ENCODE data around the gene SCT.

Gene SCT

GRCh38 chr11:592918-593317, 34.1 kb downstream of the SCT start:
- no peaks in the 10 kb centered on the region for H3K9me3 ChIP-seq (ENCODE audit: low read depth, low read length)
- H3K27ac ChIP-seq, result no peak overlapping the region
- TF ChIP-seq POLR2AphosphoS5 (IDR thresholded peaks at IDR 0.05; ENCODE audit: borderline replicate concordance, low read depth, low read length) (no peak), EZH2 (IDR thresholded peaks at IDR 0.05) (no peak), FOXP2 (optimal IDR thresholded peaks at IDR 0.05; ENCODE audit: control extremely low read depth, extremely low read length, insufficient read depth) (no peak)
- peaks cover 81% of the 10 kb centered on the region for H3K36me3 ChIP-seq (ENCODE audit: insufficient read depth, low read length)
- no peak for DNase-seq (ENCODE audit: low read depth, low spot score)
- no peak overlapping the region for H3K4me3 ChIP-seq
- H3K9ac ChIP-seq (ENCODE audit: insufficient read length), result no peak overlapping the region

GRCh38 chr11:592501-592900, 34.5 kb downstream of the SCT start:
- H3K9ac ChIP-seq (ENCODE audit: insufficient read length), result no peak overlapping the region

GRCh38 chr11:590997-591396, 36.0 kb downstream of the SCT start:
- Histone ChIP-seq H3K27ac (no peak overlapping the region), H3K9me3 (ENCODE audit: low read depth, low read length) (no peaks in the 10 kb centered on the region), H3K9ac (ENCODE audit: insufficient read length) (no peak overlapping the region), H3K36me3 (ENCODE audit: insufficient read depth, low read length) (peaks cover 84% of the 10 kb centered on the region), H3K4me3 (no peak overlapping the region)
- no peak for DNase-seq (ENCODE audit: low read depth, low spot score)
- TF ChIP-seq EZH2 (IDR thresholded peaks at IDR 0.05), result no peak
- TF ChIP-seq FOXP2 (optimal IDR thresholded peaks at IDR 0.05; ENCODE audit: control extremely low read depth, extremely low read length, insufficient read depth), result no peak
- TF ChIP-seq POLR2AphosphoS5 (IDR thresholded peaks at IDR 0.05; ENCODE audit: borderline replicate concordance, low read depth, low read length), result no peak

More at GRCh38 chr11:592501-592900, 34.5 kb downstream of the SCT start:
- no peak overlapping the region for H3K4me3 ChIP-seq
- TF ChIP-seq EZH2 (IDR thresholded peaks at IDR 0.05) (no peak), FOXP2 (optimal IDR thresholded peaks at IDR 0.05; ENCODE audit: control extremely low read depth, extremely low read length, insufficient read depth) (no peak), POLR2AphosphoS5 (IDR thresholded peaks at IDR 0.05; ENCODE audit: borderline replicate concordance, low read depth, low read length) (no peak)
- peaks cover 84% of the 10 kb centered on the region for H3K36me3 ChIP-seq (ENCODE audit: insufficient read depth, low read length)
- no peaks in the 10 kb centered on the region for H3K9me3 ChIP-seq (ENCODE audit: low read depth, low read length)
- DNase-seq (ENCODE audit: low read depth, low spot score), result no peak
- no peak overlapping the region for H3K27ac ChIP-seq

DNA sequence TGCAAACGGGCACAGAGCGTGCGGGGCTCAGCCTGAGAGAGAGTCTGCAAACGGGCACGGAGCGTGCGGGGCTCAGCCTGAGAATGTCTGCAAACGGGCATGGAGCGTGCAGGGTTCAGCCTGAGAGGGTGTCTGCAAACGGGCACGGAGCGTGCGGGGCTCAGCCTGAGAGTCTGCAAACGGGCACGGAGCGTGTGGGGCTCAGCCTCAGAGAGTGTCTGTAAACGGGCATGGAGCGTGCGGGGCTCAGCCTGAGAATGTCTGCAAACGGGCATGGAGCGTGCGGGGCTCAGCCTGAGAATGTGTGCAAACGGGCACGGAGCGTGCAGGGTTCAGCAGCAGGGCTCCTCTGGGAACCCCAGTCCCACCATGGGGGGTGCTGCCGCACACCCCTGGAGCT, 37.2 kb downstream of the SCT start:
- H3K4me3 ChIP-seq, result no peak overlapping the region
- H3K9me3 ChIP-seq (ENCODE audit: low read depth, low read length), result no peaks in the 10 kb centered on the region
- H3K9ac ChIP-seq (ENCODE audit: insufficient read length), result no peak overlapping the region
- TF ChIP-seq FOXP2 (optimal IDR thresholded peaks at IDR 0.05; ENCODE audit: control extremely low read depth, extremely low read length, insufficient read depth) (no peak), POLR2AphosphoS5 (IDR thresholded peaks at IDR 0.05; ENCODE audit: borderline replicate concordance, low read depth, low read length) (no peak), EZH2 (IDR thresholded peaks at IDR 0.05) (no peak)
- peaks cover 78% of the 10 kb centered on the region for H3K36me3 ChIP-seq (ENCODE audit: insufficient read depth, low read length)
- no peak for DNase-seq (ENCODE audit: low read depth, low spot score)
- no peak overlapping the region for H3K27ac ChIP-seq

DNA sequence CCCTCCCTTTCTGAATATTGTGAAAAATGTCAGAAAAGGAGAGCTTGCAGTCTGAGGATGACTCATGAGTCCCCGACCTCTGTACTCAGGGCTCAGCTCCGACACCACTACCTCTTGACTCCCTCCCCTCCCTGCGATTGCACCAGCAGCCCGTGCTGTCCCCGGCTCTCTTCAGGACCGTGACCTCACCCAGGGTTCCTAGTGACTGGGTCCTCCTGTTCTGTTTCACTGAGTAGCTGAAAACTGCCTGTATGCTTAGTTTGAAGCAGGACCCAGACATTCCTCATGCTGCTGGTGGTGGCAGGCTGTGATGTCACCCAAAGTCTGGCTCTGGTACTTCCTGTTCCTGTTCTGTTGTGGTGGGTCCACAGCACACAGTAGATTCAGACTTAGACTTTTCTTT, 39.0 kb downstream of the SCT start:
- H3K4me3 ChIP-seq, result no peak overlapping the region
- H3K9me3 ChIP-seq (ENCODE audit: low read depth, low read length), result no peaks in the 10 kb centered on the region
- H3K27ac ChIP-seq, result no peak overlapping the region
- DNase-seq (ENCODE audit: low read depth, low spot score), result no peak
- TF ChIP-seq EZH2 (IDR thresholded peaks at IDR 0.05) (no peak), FOXP2 (optimal IDR thresholded peaks at IDR 0.05; ENCODE audit: control extremely low read depth, extremely low read length, insufficient read depth) (no peak), POLR2AphosphoS5 (IDR thresholded peaks at IDR 0.05; ENCODE audit: borderline replicate concordance, low read depth, low read length) (no peak)
- H3K36me3 ChIP-seq (ENCODE audit: insufficient read depth, low read length), result peaks cover 72% of the 10 kb centered on the region
- no peak overlapping the region for H3K9ac ChIP-seq (ENCODE audit: insufficient read length)

DNA sequence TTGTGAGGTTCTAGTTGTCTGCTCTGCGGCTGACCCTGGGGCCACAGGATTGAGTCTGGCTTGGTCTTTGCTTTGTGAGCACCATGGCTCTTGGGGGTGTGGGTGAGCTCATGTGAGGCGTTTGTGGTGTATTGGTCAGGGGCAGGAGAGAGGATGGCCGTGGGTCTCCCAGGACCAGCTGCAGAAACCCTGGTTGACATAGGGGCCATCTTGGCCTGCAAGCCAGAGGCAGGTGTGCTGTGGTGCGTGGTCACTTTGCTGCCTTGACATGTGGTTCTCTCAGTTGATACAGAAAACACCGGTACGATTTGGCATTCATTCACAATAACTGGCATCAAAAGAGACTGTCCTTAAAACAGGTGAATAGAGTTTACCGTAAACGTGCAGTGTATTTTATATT, 39.4 kb downstream of the SCT start:
- Histone ChIP-seq H3K9ac (ENCODE audit: insufficient read length) (no peak overlapping the region), H3K9me3 (ENCODE audit: low read depth, low read length) (no peaks in the 10 kb centered on the region), H3K36me3 (ENCODE audit: insufficient read depth, low read length) (peaks cover 67% of the 10 kb centered on the region), H3K4me3 (no peak overlapping the region), H3K27ac (no peak overlapping the region)
- DNase-seq (ENCODE audit: low read depth, low spot score), result no peak
- TF ChIP-seq FOXP2 (optimal IDR thresholded peaks at IDR 0.05; ENCODE audit: control extremely low read depth, extremely low read length, insufficient read depth) (no peak), EZH2 (IDR thresholded peaks at IDR 0.05) (no peak), POLR2AphosphoS5 (IDR thresholded peaks at IDR 0.05; ENCODE audit: borderline replicate concordance, low read depth, low read length) (no peak)

DNA sequence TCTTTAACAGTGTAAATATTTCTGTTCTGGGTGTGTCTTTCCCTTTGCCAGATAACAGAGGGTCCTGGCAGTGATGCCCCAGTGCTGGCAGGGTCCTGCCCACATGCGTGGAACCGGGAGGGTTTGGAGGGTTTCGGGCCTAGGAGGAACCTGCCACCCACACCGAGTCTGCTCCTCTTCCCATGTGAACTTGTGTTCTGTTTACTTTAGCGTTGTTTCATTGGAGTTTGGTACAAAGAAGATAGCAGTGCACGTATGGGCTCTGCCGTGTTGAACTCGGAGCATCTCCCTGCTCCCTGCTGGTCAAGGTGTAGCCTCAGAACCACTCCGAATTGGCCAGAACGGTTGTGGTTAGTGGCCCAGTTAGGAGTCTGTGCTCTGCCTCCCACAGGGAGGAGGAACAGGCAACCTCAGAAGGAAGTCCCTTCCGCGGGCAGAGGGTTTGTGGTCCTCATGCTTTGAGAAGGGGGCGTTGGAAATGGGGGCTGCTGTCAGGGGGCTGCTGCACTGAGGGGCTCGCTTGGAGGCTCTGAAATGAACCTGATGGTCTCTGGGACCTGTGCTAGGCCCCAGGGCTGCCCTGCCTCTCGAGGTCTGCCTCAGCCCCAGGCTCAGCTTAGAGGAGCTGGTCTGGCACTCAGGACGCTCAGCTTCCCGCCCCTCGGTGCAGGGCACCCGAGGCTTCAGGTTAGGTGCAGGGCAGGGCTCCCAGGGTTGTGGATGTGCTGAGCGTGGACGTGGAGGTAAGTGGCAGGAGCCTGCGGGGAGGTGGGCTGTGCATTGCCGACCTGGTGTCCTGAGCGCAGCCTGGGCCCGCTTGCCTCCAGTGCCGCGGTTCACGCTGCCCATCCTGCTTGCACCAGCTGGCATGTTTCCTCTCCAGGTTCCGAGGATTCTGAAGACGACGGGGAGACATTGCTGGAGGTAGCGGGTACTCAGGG, 40.3 kb downstream of the SCT start:
- H3K9ac ChIP-seq (ENCODE audit: insufficient read length), result no peak overlapping the region
- no peak for TF ChIP-seq POLR2AphosphoS5 (IDR thresholded peaks at IDR 0.05; ENCODE audit: borderline replicate concordance, low read depth, low read length)
- TF ChIP-seq FOXP2 (optimal IDR thresholded peaks at IDR 0.05; ENCODE audit: control extremely low read depth, extremely low read length, insufficient read depth), result no peak
- no peak for TF ChIP-seq EZH2 (IDR thresholded peaks at IDR 0.05)
- H3K36me3 ChIP-seq (ENCODE audit: insufficient read depth, low read length), result peaks cover 67% of the 10 kb centered on the region
- H3K9me3 ChIP-seq (ENCODE audit: low read depth, low read length), result no peaks in the 10 kb centered on the region
- H3K27ac ChIP-seq, result no peak overlapping the region
- DNase-seq (ENCODE audit: low read depth, low spot score), result no peak
- no peak overlapping the region for H3K4me3 ChIP-seq

GRCh38 chr11:584287-584686, 42.7 kb downstream of the SCT start:
- DNase-seq (ENCODE audit: low read depth, low spot score), result no peak
- H3K9me3 ChIP-seq (ENCODE audit: low read depth, low read length), result no peaks in the 10 kb centered on the region
- no peak for TF ChIP-seq EZH2 (IDR thresholded peaks at IDR 0.05)
- no peak for TF ChIP-seq POLR2AphosphoS5 (IDR thresholded peaks at IDR 0.05; ENCODE audit: borderline replicate concordance, low read depth, low read length)
- no peak for TF ChIP-seq FOXP2 (optimal IDR thresholded peaks at IDR 0.05; ENCODE audit: control extremely low read depth, extremely low read length, insufficient read depth)
- no peak overlapping the region for H3K9ac ChIP-seq (ENCODE audit: insufficient read length)
- peaks cover 50% of the 10 kb centered on the region for H3K36me3 ChIP-seq (ENCODE audit: insufficient read depth, low read length)
- no peak overlapping the region for H3K27ac ChIP-seq
- no peak overlapping the region for H3K4me3 ChIP-seq
